A673 (cell line): ENCODE measurements around the gene SIK3. TPM values are rescaled to one million over a fixed set of nuclear protein-coding genes. Genes with fewer than 3 reads are reported as not detected.
A peak's percentile ranks its signal among the peaks of the same experiment; 100 is the strongest.

ENCODE experiments used
- BruUV-seq: library from RNA; stranded (reverse); fragments of 400-500 nt; replicated peaks from 2 replicates; lab custom pipeline; 2021; lab: Mats Ljungman, UMichigan
- CTCF ChIA-PET: fragments of 300-600 bp; sonication (Branson Sonifier 250); formaldehyde crosslinking; loops from one replicate; lab custom pipeline; 2022; ENCODE audit warnings: antibody characterized with exemption; lab: Charles Lee
- POLR2A ChIA-PET: fragments of 300-600 bp; sonication (Branson Sonifier 250); formaldehyde crosslinking; loops from one replicate; lab custom pipeline; 2022; ENCODE audit warnings: antibody characterized with exemption; ENCODE audit not compliant: low non-redundant PET; lab: Charles Lee
- DNase-seq: peaks from one replicate; pipeline ENCODE4 v3.0.0-alpha.2; 2015; ENCODE audit warnings: low spot score
- H3K27ac ChIP-seq: fragments of 200-600 bp; sonication (generic); 2 replicates; pipeline ENCODE4 v1.5.1; 2016; ENCODE audit warnings: mixed run types, low read depth, mild to moderate bottlenecking, mixed read lengths, antibody characterized with exemption, low read length; ENCODE audit not compliant: poor library complexity, severe bottlenecking
- H3K27me3 ChIP-seq: fragments of 200-600 bp; sonication (generic); replicated peaks from 2 replicates; pipeline ENCODE4 v1.6.1; 2017; ENCODE audit warnings: mixed run types, low read depth, mild to moderate bottlenecking, mixed read lengths, antibody characterized with exemption, low read length; ENCODE audit not compliant: insufficient read depth, poor library complexity
- H3K36me3 ChIP-seq: fragments of 200-600 bp; sonication (generic); 2 replicates; pipeline ENCODE4 v1.6.1; 2016; ENCODE audit warnings: mixed run types, mild to moderate bottlenecking, mixed read lengths, antibody characterized with exemption, low read length; ENCODE audit not compliant: insufficient read depth, poor library complexity, severe bottlenecking
- H3K4me1 ChIP-seq: fragments of 200-600 bp; sonication (generic); 2 replicates; pipeline ENCODE4 v1.6.1; 2017; ENCODE audit warnings: mixed run types, mild to moderate bottlenecking, mixed read lengths, antibody characterized with exemption, low read length; ENCODE audit not compliant: insufficient read depth, poor library complexity, severe bottlenecking
- H3K4me3 ChIP-seq: fragments of 200-600 bp; sonication (generic); 2 replicates; pipeline ENCODE4 v1.5.1; 2016; ENCODE audit warnings: low read depth, mixed run types, mild to moderate bottlenecking, mixed read lengths, low read length; ENCODE audit not compliant: poor library complexity, severe bottlenecking
- H3K9me3 ChIP-seq: fragments of 200-600 bp; sonication (generic); 2 replicates; pipeline ENCODE4 v1.6.1; 2016; ENCODE audit warnings: mixed run types, low read depth, mild to moderate bottlenecking, mixed read lengths, antibody characterized with exemption, low read length; ENCODE audit not compliant: poor library complexity, severe bottlenecking
- CTCF ChIP-seq: fragments of 300-800, 200-600 bp; sonication (generic); conservative IDR thresholded peaks from 2 replicates; pipeline ENCODE4 v1.5.1; 2017; ENCODE audit warnings: low read depth, mild to moderate bottlenecking, antibody characterized with exemption, low read length, moderate library complexity, mixed read lengths
- EZH2 ChIP-seq: fragments of 200-600 bp; sonication (generic); IDR thresholded peaks from 2 replicates; pipeline ENCODE4 v1.6.1; 2017; ENCODE audit warnings: borderline replicate concordance, low read depth, mild to moderate bottlenecking, mixed read lengths, antibody characterized with exemption, low read length; ENCODE audit not compliant: poor library complexity, severe bottlenecking
- intact Hi-C: fragments of 100-400 bp; cut with micrococcal nuclease; formaldehyde crosslinking; loops from one replicate; pipeline ENCODE4 v1.10.0; 2022; ENCODE audit not compliant: unreplicated experiment
- total RNA-seq: library from RNA; stranded (reverse); gene quantifications from 2 replicates; pipeline ENCODE4 v1.2.3, GENCODE V29; 2021

Gene SIK3
- total RNA-seq, 1 experiment from 2014 or later = 81.7 TPM

- no peaks in the 10 kb centered on the region for H3K27me3 ChIP-seq
- POLR2A ChIA-PET = no interaction called here
- no peaks in the 10 kb centered on the region for H3K9me3 ChIP-seq
- CTCF ChIA-PET = no interaction called here
- H3K27ac ChIP-seq = peak overlapping the region; percentile 28
- intact Hi-C loops = no loop called here
- no peak overlapping the region for H3K4me3 ChIP-seq
- TF ChIP-seq EZH2 (no peak), CTCF (no peak)
- no peak for DNase-seq
- BruUV-seq = no TSS peak
- H3K4me1 ChIP-seq = peaks cover 33% of the 10 kb centered on the region
- no peaks in the 10 kb centered on the region for H3K36me3 ChIP-seq
These were observed 34.0 kb downstream of the SIK3 start for GRCh38 chr11:117064275-117064674.

- no peaks in the 10 kb centered on the region for H3K36me3 ChIP-seq
- ChIA-PET CTCF (no interaction called here), POLR2A (no interaction called here)
- H3K4me1 ChIP-seq = peaks cover 45% of the 10 kb centered on the region
- intact Hi-C loops = no loop called here
- H3K27me3 ChIP-seq = no peaks in the 10 kb centered on the region
- DNase-seq = no peak
- H3K9me3 ChIP-seq = no peaks in the 10 kb centered on the region
- H3K4me3 ChIP-seq = no peak overlapping the region
- TF ChIP-seq CTCF (no peak), EZH2 (no peak)
- no TSS peak for BruUV-seq
- no peak overlapping the region for H3K27ac ChIP-seq
These were observed 35.7 kb downstream of the SIK3 start for GRCh38 chr11:117062498-117062897.

GRCh38 chr11:117061256-117061655 is 37.0 kb downstream of the SIK3 start:
- CTCF ChIA-PET = no interaction called here
- intact Hi-C loops = no loop called here
- H3K4me1 ChIP-seq = peaks cover 48% of the 10 kb centered on the region
- no peaks in the 10 kb centered on the region for H3K27me3 ChIP-seq
- no peaks in the 10 kb centered on the region for H3K9me3 ChIP-seq
- H3K36me3 ChIP-seq = no peaks in the 10 kb centered on the region
- POLR2A ChIA-PET = no interaction called here
- no peak overlapping the region for H3K27ac ChIP-seq
- no peak overlapping the region for H3K4me3 ChIP-seq
- no TSS peak for BruUV-seq
- DNase-seq = no peak
- TF ChIP-seq CTCF (no peak), EZH2 (no peak)
